CD4-positive, CD25-positive, alpha-beta regulatory T cell (primary cell): ENCODE data around the gene ANO3. TPM values are rescaled to one million over a fixed set of nuclear protein-coding genes. Genes with fewer than 3 reads are reported as not detected.

Experiments
- ATAC-seq, 2 donors: fragments of 150-1000 bp; cut with Tn5 transposase; one replicate each; pipeline ENCODE4 v1.10.0; 2021; ENCODE audit warnings: low read depth in 2 of 2, moderate number of reproducible peaks in 2 of 2, moderate library complexity in 1 of 2
- DNase-seq, 3 donors: peaks; one replicate each; pipeline versions ENCODE4 v3.0.0 to v3.0.0-alpha.2; 2012 to 2022; ENCODE audit warnings: mixed read lengths in 1 of 3
- H3K27ac ChIP-seq: one replicate; pipeline ENCODE4 v1.7.0; 2013; ENCODE audit warnings: mild to moderate bottlenecking, low read length; ENCODE audit not compliant: insufficient read depth, poor library complexity, severe bottlenecking
- H3K27me3 ChIP-seq: one replicate; pipeline ENCODE4 v1.7.0; 2013; ENCODE audit warnings: low read length; ENCODE audit not compliant: control insufficient read depth, insufficient read depth
- H3K36me3 ChIP-seq: one replicate; pipeline ENCODE4 v1.7.0; 2013; ENCODE audit warnings: mild to moderate bottlenecking, low read length, moderate library complexity; ENCODE audit not compliant: control insufficient read depth, insufficient read depth
- H3K4me1 ChIP-seq: 2 replicates; pipeline ENCODE4 v1.7.0; 2013; ENCODE audit warnings: mild to moderate bottlenecking, low read length; ENCODE audit not compliant: insufficient read depth, control insufficient read depth, poor library complexity, severe bottlenecking
- H3K4me3 ChIP-seq: one replicate; pipeline ENCODE4 v1.7.0; 2013; ENCODE audit warnings: low read depth, mild to moderate bottlenecking, low read length, moderate library complexity
- H3K9me3 ChIP-seq, 2 experiments: 1 replicate in 1 of 2; 2 replicates in 1 of 2; pipeline ENCODE4 v1.7.0; 2013; ENCODE audit warnings: low read length in 2 of 2, mild to moderate bottlenecking in 1 of 2, moderate library complexity in 1 of 2; ENCODE audit not compliant: control insufficient read depth in 2 of 2
- H3K27ac Mint-ChIP-seq, 3 donors: one replicate each; pipeline ENCODE4 v1.8.0; 2020 to 2022; ENCODE audit warnings: mild to moderate bottlenecking in 3 of 3, mixed read lengths in 3 of 3, moderate library complexity in 2 of 3
- H3K27me3 Mint-ChIP-seq: one replicate; pipeline ENCODE4 v1.8.0; 2022; ENCODE audit warnings: mild to moderate bottlenecking, mixed read lengths
- H3K36me3 Mint-ChIP-seq: one replicate; pipeline ENCODE4 v1.8.0; 2020; ENCODE audit warnings: mixed read lengths
- H3K4me1 Mint-ChIP-seq, 4 donors: one replicate each; pipeline ENCODE4 v1.8.0; 2020 to 2022; ENCODE audit warnings: mixed read lengths in 4 of 4, mild to moderate bottlenecking in 1 of 4
- H3K4me3 Mint-ChIP-seq, 4 donors: one replicate each; pipeline ENCODE4 v1.8.0; 2020 to 2022; ENCODE audit warnings: mild to moderate bottlenecking in 4 of 4, mixed read lengths in 4 of 4, moderate library complexity in 3 of 4
- H3K9me3 Mint-ChIP-seq, 7 donors: one replicate each; pipeline ENCODE4 v1.8.0; 2020 to 2022; ENCODE audit warnings: mixed read lengths in 7 of 7, mild to moderate bottlenecking in 3 of 7, moderate library complexity in 2 of 7
- polyA plus RNA-seq, 4 donors: library from polyadenylated mRNA; unstranded; fragments of 300-500 nt; fragmentation: Illumina TruSeq; gene quantifications; one replicate each; pipeline ENCODE4 v1.2.3, GENCODE V29; 2021
- total RNA-seq: library from RNA; stranded (reverse); gene quantifications from one replicate; pipeline ENCODE4 v1.2.3, GENCODE V29; 2022

ANO3 gene
- total and polyA plus RNA-seq, 5 donors from 2014 or later, result not detected

DNA sequence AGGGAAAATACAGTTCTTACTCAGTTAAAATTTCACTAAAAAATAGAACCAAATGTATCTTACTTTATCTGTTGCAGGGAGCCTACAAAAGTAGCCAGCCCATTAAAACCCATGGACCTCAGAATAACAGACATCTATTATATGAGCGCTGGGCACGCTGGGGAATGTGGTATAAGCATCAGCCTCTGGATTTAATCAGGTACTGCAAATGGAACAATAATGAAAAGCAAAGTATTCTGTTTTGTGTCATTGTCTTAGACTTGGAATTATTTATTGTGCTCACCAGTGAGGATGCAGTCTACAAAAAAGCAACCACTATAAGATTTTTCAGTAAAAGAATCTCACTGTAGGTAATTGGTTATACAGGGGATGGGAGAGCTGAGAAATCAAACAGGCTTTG, 209.9 kb downstream of the ANO3 start:
- Mint-ChIP-seq H3K9me3 (peaks cover 0 to 30% (median 9%) of the 10 kb centered on the region in 7 donors), H3K27ac (no peak overlapping the region), H3K36me3 (no peaks in the 10 kb centered on the region), H3K27me3 (no peaks in the 10 kb centered on the region), H3K4me3 (no peak overlapping the region), H3K4me1 (no peaks in the 10 kb centered on the region)
- Histone ChIP-seq H3K4me1 (no peaks in the 10 kb centered on the region), H3K36me3 (no peaks in the 10 kb centered on the region), H3K27me3 (no peaks in the 10 kb centered on the region), H3K9me3 (peaks cover 0 to 4% of the 10 kb centered on the region in 2 experiments), H3K27ac (no peak overlapping the region), H3K4me3 (no peak overlapping the region)
- DNase-seq (no peak), ATAC-seq (no peak)

DNA sequence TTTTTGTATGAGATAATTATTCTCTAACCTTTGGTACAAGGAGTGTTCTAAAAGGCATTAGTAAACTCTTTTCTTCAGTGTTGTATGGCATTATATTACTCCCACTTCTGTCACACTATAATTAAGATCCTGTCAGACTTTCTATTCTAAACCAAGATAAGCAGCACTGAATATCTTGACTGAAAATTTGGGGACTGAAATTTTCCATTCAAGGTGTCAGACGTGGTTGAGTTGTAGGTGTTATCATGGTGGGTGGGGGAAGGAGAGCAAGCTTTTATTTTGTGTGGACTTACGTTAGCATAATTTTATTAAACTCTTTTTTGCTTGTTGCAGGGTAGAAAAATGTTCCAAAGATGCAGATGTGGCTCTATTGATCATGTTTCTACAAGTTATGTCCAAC, 217.2 kb downstream of the ANO3 start:
- Histone ChIP-seq H3K4me1 (no peaks in the 10 kb centered on the region), H3K27me3 (no peaks in the 10 kb centered on the region), H3K27ac (no peak overlapping the region), H3K4me3 (no peak overlapping the region), H3K36me3 (no peaks in the 10 kb centered on the region), H3K9me3 (no peaks in the 10 kb centered on the region)
- DNase-seq, result no peak
- no peaks in the 10 kb centered on the region for H3K27me3 Mint-ChIP-seq
- no peak overlapping the region for H3K4me3 Mint-ChIP-seq
- no peak overlapping the region for H3K27ac Mint-ChIP-seq
- no peaks in the 10 kb centered on the region for H3K4me1 Mint-ChIP-seq
- ATAC-seq, result no peak
- no peaks in the 10 kb centered on the region for H3K36me3 Mint-ChIP-seq
- H3K9me3 Mint-ChIP-seq, result peaks cover 0 to 20% (median 3%) of the 10 kb centered on the region in 7 donors

DNA sequence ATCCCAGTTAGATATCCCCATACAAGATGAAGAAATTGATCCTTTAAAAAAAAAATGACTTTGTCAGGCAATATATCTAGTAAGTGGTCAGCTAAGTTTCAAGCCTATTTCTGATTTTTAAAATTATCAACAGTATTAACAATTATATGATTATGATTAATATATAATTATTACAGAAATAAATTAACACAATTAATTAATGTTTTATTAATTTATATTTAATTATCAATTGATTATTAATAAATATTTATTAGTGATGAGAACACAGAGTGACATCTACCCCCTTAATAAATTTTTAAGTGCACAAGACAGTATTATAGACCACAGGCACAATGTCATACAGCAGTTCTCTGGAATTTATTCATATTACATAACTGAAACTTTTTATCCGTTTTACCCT, 218.1 kb downstream of the ANO3 start:
- H3K4me1 Mint-ChIP-seq, result no peaks in the 10 kb centered on the region
- no peaks in the 10 kb centered on the region for H3K36me3 Mint-ChIP-seq
- Histone ChIP-seq H3K9me3 (no peaks in the 10 kb centered on the region), H3K27me3 (no peaks in the 10 kb centered on the region), H3K4me3 (no peak overlapping the region), H3K27ac (no peak overlapping the region), H3K4me1 (no peaks in the 10 kb centered on the region), H3K36me3 (no peaks in the 10 kb centered on the region)
- H3K4me3 Mint-ChIP-seq, result no peak overlapping the region
- no peak for ATAC-seq
- peaks cover 0 to 22% (median 2%) of the 10 kb centered on the region in 7 donors for H3K9me3 Mint-ChIP-seq
- H3K27ac Mint-ChIP-seq, result no peak overlapping the region
- no peaks in the 10 kb centered on the region for H3K27me3 Mint-ChIP-seq
- no peak for DNase-seq

DNA sequence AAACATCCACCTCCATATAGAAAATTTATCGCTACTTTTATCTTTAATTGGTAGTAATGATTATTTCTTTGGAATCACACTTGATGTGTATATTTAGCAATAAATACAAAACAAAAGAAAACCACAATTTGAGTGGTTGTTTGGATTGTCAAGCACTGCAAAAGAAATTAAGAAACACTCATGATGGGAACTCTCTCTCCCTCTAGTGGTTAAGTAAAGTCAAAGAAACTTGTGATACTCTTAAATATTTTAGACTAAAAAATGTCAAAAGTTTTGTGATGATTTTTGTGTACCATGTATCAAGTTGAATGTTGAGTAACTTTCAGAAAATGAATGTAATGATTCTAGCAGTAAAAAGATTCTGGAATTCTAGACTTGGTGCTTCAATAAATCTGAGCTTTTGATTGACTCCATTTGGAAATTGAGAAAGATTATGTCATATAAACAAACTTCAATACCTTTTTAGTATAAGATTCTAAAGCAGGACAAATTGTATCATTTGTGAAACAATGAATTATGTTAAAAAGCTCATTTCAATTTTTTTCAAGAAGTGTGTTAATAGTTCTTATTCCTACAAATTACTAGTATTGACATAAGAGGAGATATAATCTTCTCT, 219.4 kb downstream of the ANO3 start:
- no peaks in the 10 kb centered on the region for H3K4me1 Mint-ChIP-seq
- H3K36me3 ChIP-seq, result no peaks in the 10 kb centered on the region
- peaks cover 0 to 19% (median 2%) of the 10 kb centered on the region in 7 donors for H3K9me3 Mint-ChIP-seq

DNA sequence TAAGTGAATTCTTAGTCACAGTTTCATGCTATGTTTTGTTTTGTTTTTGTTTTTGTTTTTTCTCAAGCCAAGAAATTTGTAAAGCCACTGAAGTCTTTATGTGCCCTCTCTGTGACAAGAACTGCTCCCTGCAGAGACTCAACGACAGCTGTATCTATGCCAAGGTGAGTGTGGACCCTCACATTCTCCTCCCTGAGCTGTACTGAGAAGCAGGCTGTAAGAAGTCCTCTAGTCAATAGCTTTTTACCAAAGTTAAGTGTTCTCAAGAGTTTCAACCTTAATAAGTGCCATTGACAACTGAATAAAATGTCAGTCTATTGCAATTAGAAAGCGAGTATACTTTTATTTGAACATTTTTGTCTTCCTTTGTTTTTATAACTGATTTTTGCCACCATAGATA, 221.3 kb downstream of the ANO3 start:
- H3K27me3 ChIP-seq, result no peaks in the 10 kb centered on the region
- no peaks in the 10 kb centered on the region for H3K36me3 ChIP-seq
- H3K27ac Mint-ChIP-seq, result no peak overlapping the region
- DNase-seq (no peak), ATAC-seq (no peak)
- no peak overlapping the region for H3K4me3 ChIP-seq
- no peaks in the 10 kb centered on the region for H3K4me1 ChIP-seq
- H3K36me3 Mint-ChIP-seq, result no peaks in the 10 kb centered on the region
- H3K27ac ChIP-seq, result no peak overlapping the region
- no peaks in the 10 kb centered on the region for H3K4me1 Mint-ChIP-seq
- peaks cover 0 to 18% (median 5%) of the 10 kb centered on the region in 7 donors for H3K9me3 Mint-ChIP-seq
- H3K27me3 Mint-ChIP-seq, result no peaks in the 10 kb centered on the region
- no peak overlapping the region for H3K4me3 Mint-ChIP-seq
- no peaks in the 10 kb centered on the region for H3K9me3 ChIP-seq

More for the DNA sequence above, 219.4 kb downstream of the ANO3 start:
- Histone ChIP-seq H3K27me3 (no peaks in the 10 kb centered on the region), H3K27ac (no peak overlapping the region), H3K4me3 (no peak overlapping the region), H3K9me3 (no peaks in the 10 kb centered on the region), H3K4me1 (no peaks in the 10 kb centered on the region)
- Mint-ChIP-seq H3K27me3 (no peaks in the 10 kb centered on the region), H3K4me3 (no peak overlapping the region), H3K27ac (no peak overlapping the region), H3K36me3 (no peaks in the 10 kb centered on the region)
- ATAC-seq (no peak), DNase-seq (no peak)

DNA sequence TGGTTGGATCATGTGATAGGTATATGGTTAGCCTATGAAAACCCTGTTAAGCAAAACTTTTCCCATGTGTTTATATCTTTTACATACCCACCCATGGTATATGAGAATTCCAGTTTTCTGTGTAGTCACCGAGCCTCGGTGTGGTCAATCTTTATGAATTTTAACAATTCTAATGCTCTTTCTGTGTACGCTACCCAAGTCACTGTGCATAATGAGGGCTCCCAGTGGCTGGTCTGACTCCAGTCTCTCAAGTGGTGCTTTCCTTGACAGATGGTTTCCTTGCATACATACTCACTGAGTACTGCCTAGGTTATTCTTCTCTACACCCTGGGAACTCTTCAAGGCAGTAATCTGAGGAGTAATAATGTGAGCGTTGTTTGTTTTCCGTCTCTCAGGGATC, 222.5 kb downstream of the ANO3 start:
- no peaks in the 10 kb centered on the region for H3K9me3 ChIP-seq
- no peaks in the 10 kb centered on the region for H3K36me3 Mint-ChIP-seq
- no peaks in the 10 kb centered on the region for H3K36me3 ChIP-seq
- DNase-seq (no peak), ATAC-seq (no peak)
- H3K4me3 Mint-ChIP-seq, result no peak overlapping the region
- H3K27ac ChIP-seq, result no peak overlapping the region
- H3K4me3 ChIP-seq, result no peak overlapping the region
- no peaks in the 10 kb centered on the region for H3K4me1 ChIP-seq
- H3K27me3 ChIP-seq, result no peaks in the 10 kb centered on the region
- H3K9me3 Mint-ChIP-seq, result peaks cover 0 to 18% (median 5%) of the 10 kb centered on the region in 7 donors
- H3K4me1 Mint-ChIP-seq, result no peaks in the 10 kb centered on the region
- H3K27me3 Mint-ChIP-seq, result no peaks in the 10 kb centered on the region
- H3K27ac Mint-ChIP-seq, result no peak overlapping the region

DNA sequence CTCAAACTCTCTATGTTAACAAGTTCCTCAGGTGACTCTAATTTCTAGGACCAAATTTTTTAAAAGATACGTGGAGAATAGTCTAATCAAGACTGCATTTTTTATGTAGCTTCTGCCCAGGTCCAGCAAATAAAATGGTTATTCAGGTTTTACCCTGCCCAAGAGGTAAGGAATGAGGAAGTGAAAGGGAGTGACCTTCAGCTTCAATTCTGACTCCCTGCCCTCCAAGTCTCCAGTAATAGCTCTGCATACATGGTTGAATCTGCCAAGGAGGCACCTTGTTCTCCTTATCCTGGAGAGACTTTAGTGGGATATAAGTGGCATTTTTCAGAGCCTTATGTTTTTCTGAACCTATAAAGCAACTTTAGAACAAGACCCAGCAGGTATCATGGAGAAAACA, 224.7 kb downstream of the ANO3 start:
- Mint-ChIP-seq H3K4me1 (no peaks in the 10 kb centered on the region), H3K4me3 (no peak overlapping the region)

DNA sequence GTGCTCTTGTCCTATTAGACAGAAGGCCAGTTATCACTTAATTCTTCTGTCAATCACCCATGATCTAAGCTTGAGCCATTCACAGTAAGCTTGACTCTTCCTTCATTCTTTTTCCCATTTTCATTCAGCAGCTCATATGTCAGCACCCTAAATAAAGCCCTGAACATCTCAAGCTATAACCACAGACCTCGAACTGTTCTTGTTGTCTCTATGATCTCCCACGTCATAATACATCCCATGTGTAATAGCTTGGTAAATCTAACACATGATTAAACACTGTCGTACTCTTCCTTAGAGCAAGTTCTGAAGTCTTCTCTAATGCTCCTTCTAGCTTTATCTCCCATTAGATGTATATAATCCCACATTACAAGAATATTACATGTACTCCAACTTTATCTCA, 225.7 kb downstream of the ANO3 start:
- Histone ChIP-seq H3K27ac (no peak overlapping the region), H3K4me1 (no peaks in the 10 kb centered on the region), H3K4me3 (no peak overlapping the region), H3K9me3 (no peaks in the 10 kb centered on the region), H3K27me3 (no peaks in the 10 kb centered on the region), H3K36me3 (no peaks in the 10 kb centered on the region)
- Mint-ChIP-seq H3K27me3 (no peaks in the 10 kb centered on the region), H3K4me3 (no peak overlapping the region), H3K27ac (no peak overlapping the region), H3K36me3 (no peaks in the 10 kb centered on the region), H3K4me1 (no peaks in the 10 kb centered on the region), H3K9me3 (peaks cover 3 to 21% (median 5%) of the 10 kb centered on the region in 7 donors)
- DNase-seq (no peak), ATAC-seq (no peak)

More for the DNA sequence above, 224.7 kb downstream of the ANO3 start:
- Histone ChIP-seq H3K27me3 (no peaks in the 10 kb centered on the region), H3K4me1 (no peaks in the 10 kb centered on the region), H3K9me3 (no peaks in the 10 kb centered on the region), H3K4me3 (no peak overlapping the region), H3K36me3 (no peaks in the 10 kb centered on the region), H3K27ac (no peak overlapping the region)
- no peak for DNase-seq
- ATAC-seq, result no peak
- Mint-ChIP-seq H3K27me3 (no peaks in the 10 kb centered on the region), H3K36me3 (no peaks in the 10 kb centered on the region), H3K9me3 (peaks cover 3 to 21% (median 5%) of the 10 kb centered on the region in 7 donors), H3K27ac (no peak overlapping the region)
